Stimulated activated CD8-positive, alpha-beta memory T cell treated with anti-CD3 and anti-CD28 coated beads, Interleukin-2, amount 100 ng/mL, for 1 hour (primary cell): ENCODE data around the gene RHNO1.

ENCODE experiments used
- DNase-seq, 2 donors: peaks; one replicate each; pipeline ENCODE4 v3.0.0-alpha.2; 2020; ENCODE audit warnings: low read depth in 2 of 2

Gene RHNO1

GRCh38 chr12:2902272-2902880, 25.4 kb downstream of the RHNO1 start:
- DNase-seq: no peak

- no peak for DNase-seq
Observed at GRCh38 chr12:2904260-2904659, 27.2 kb downstream of the RHNO1 start.

GRCh38 chr12:2912216-2912575, 35.2 kb downstream of the RHNO1 start:
- DNase-seq: no peak

GRCh38 chr12:2919249-2919648, 42.2 kb downstream of the RHNO1 start:
- DNase-seq: no peak

- no peak for DNase-seq
Observed at GRCh38 chr12:2922329-2922728, 45.3 kb downstream of the RHNO1 start.

GRCh38 chr12:2923057-2923456, 46.0 kb downstream of the RHNO1 start:
- DNase-seq: no peak

- DNase-seq: no peak
Observed at GRCh38 chr12:2924019-2924418, 47.0 kb downstream of the RHNO1 start.

GRCh38 chr12:2925322-2925995, 48.4 kb downstream of the RHNO1 start:
- no peak for DNase-seq

GRCh38 chr12:2930865-2931264, 53.8 kb downstream of the RHNO1 start:
- DNase-seq: no peak

- DNase-seq: no peak
Observed at GRCh38 chr12:2933586-2933985, 56.6 kb downstream of the RHNO1 start.

GRCh38 chr12:2934371-2934770, 57.3 kb downstream of the RHNO1 start:
- no peak for DNase-seq

- no peak for DNase-seq
Observed at GRCh38 chr12:2936301-2936700, 59.3 kb downstream of the RHNO1 start.

- no peak for DNase-seq
Observed at GRCh38 chr12:2937500-2937899, 60.5 kb downstream of the RHNO1 start.
